IPS-20b (cell line): Measurements from ENCODE around the gene PKMYT1.

ENCODE experiments used
- H3K27ac ChIP-seq: one replicate; pipeline ENCODE4 v1.5.1; 2013; ENCODE audit warnings: low read length
- H3K27me3 ChIP-seq: 2 replicates; pipeline ENCODE4 v1.6.1; 2013; ENCODE audit warnings: mild to moderate bottlenecking, low read length, inconsistent platforms; ENCODE audit not compliant: insufficient read depth
- H3K36me3 ChIP-seq: 2 replicates; pipeline ENCODE4 v1.6.1; 2013; ENCODE audit warnings: low read depth, mild to moderate bottlenecking, inconsistent platforms, low read length, moderate library complexity; ENCODE audit not compliant: insufficient read depth
- H3K4me1 ChIP-seq: 2 replicates; pipeline ENCODE4 v1.6.1; 2013; ENCODE audit warnings: mild to moderate bottlenecking, control low read depth, inconsistent platforms, low read length, moderate library complexity; ENCODE audit not compliant: insufficient read depth
- H3K4me3 ChIP-seq: 2 replicates; pipeline ENCODE4 v1.5.1; 2013; ENCODE audit warnings: mild to moderate bottlenecking, low read length, inconsistent platforms
- H3K9ac ChIP-seq: 2 replicates; pipeline ENCODE4 v1.6.1; 2013; ENCODE audit warnings: low read depth, mild to moderate bottlenecking, inconsistent platforms, low read length, moderate library complexity
- H3K9me3 ChIP-seq: 2 replicates; pipeline ENCODE4 v1.6.1; 2013; ENCODE audit warnings: mild to moderate bottlenecking, low read depth, low read length, inconsistent platforms; ENCODE audit not compliant: insufficient read depth

Gene PKMYT1

GRCh38 chr16:2976201-2976600 lies 4.0 kb downstream of the PKMYT1 start:
- H3K4me1 ChIP-seq = peaks cover 3% of the 10 kb centered on the region; the same call in 1 of the 2 replicates
- H3K36me3 ChIP-seq = peaks cover 65% of the 10 kb centered on the region
- H3K9ac ChIP-seq = no peak overlapping the region
- no peak overlapping the region for H3K27ac ChIP-seq
- H3K4me3 ChIP-seq = no peak overlapping the region
- no peaks in the 10 kb centered on the region for H3K9me3 ChIP-seq
- no peaks in the 10 kb centered on the region for H3K27me3 ChIP-seq

GRCh38 chr16:2975161-2975795 lies 5.0 kb downstream of the PKMYT1 start:
- H3K27me3 ChIP-seq = no peaks in the 10 kb centered on the region; the same call in 1 of the 2 replicates
- H3K4me3 ChIP-seq = no peak overlapping the region
- no peaks in the 10 kb centered on the region for H3K4me1 ChIP-seq
- H3K9me3 ChIP-seq = no peaks in the 10 kb centered on the region
- H3K27ac ChIP-seq = no peak overlapping the region
- no peak overlapping the region for H3K9ac ChIP-seq
- peaks cover 65% of the 10 kb centered on the region for H3K36me3 ChIP-seq

GRCh38 chr16:2974319-2975056 lies 5.8 kb downstream of the PKMYT1 start:
- Histone ChIP-seq H3K36me3 (peaks cover 65% of the 10 kb centered on the region), H3K4me1 (no peaks in the 10 kb centered on the region), H3K27me3 (no peaks in the 10 kb centered on the region; the same call in 1 of the 2 replicates), H3K9ac (no peak overlapping the region), H3K9me3 (no peaks in the 10 kb centered on the region), H3K4me3 (no peak overlapping the region), H3K27ac (no peak overlapping the region)

GRCh38 chr16:2973605-2974318 lies 6.5 kb downstream of the PKMYT1 start:
- no peak overlapping the region for H3K9ac ChIP-seq
- no peak overlapping the region for H3K27ac ChIP-seq
- H3K9me3 ChIP-seq = no peaks in the 10 kb centered on the region
- peaks cover 1% of the 10 kb centered on the region for H3K27me3 ChIP-seq
- H3K4me1 ChIP-seq = no peaks in the 10 kb centered on the region
- H3K36me3 ChIP-seq = peaks cover 65% of the 10 kb centered on the region
- H3K4me3 ChIP-seq = no peak overlapping the region

- H3K36me3 ChIP-seq = peaks cover 63% of the 10 kb centered on the region
- no peaks in the 10 kb centered on the region for H3K9me3 ChIP-seq
- H3K4me3 ChIP-seq = no peak overlapping the region
- peaks cover 8% of the 10 kb centered on the region for H3K27me3 ChIP-seq
- H3K27ac ChIP-seq = no peak overlapping the region
- peaks cover 3% of the 10 kb centered on the region; the same call in 1 of the 2 replicates for H3K4me1 ChIP-seq
- H3K9ac ChIP-seq = no peak overlapping the region
Measured at GRCh38 chr16:2973093-2973492, 7.2 kb downstream of the PKMYT1 start.

GRCh38 chr16:2971985-2972784 lies 8.1 kb downstream of the PKMYT1 start:
- H3K4me1 ChIP-seq = peaks cover 3% of the 10 kb centered on the region; the same call in 1 of the 2 replicates
- H3K27me3 ChIP-seq = peaks cover 17% of the 10 kb centered on the region
- no peaks in the 10 kb centered on the region for H3K9me3 ChIP-seq
- no peak overlapping the region for H3K9ac ChIP-seq
- peaks cover 54% of the 10 kb centered on the region for H3K36me3 ChIP-seq
- no peak overlapping the region for H3K4me3 ChIP-seq
- no peak overlapping the region for H3K27ac ChIP-seq

GRCh38 chr16:2971134-2971984 lies 8.9 kb downstream of the PKMYT1 start:
- Histone ChIP-seq H3K9me3 (no peaks in the 10 kb centered on the region), H3K9ac (no peak overlapping the region), H3K27me3 (peaks cover 25% of the 10 kb centered on the region), H3K36me3 (peaks cover 46% of the 10 kb centered on the region), H3K4me1 (peaks cover 3% of the 10 kb centered on the region; the same call in 1 of the 2 replicates), H3K4me3 (no peak overlapping the region), H3K27ac (no peak overlapping the region)

- H3K36me3 ChIP-seq = peaks cover 38% of the 10 kb centered on the region
- no peak overlapping the region for H3K27ac ChIP-seq
- peaks cover 3% of the 10 kb centered on the region; the same call in 1 of the 2 replicates for H3K4me1 ChIP-seq
- peak overlapping the region; percentile 37; the same call in 1 of the 2 replicates for H3K9ac ChIP-seq
- no peaks in the 10 kb centered on the region for H3K9me3 ChIP-seq
- peaks cover 33% of the 10 kb centered on the region for H3K27me3 ChIP-seq
- H3K4me3 ChIP-seq = peak overlapping the region; percentile 79
Measured at GRCh38 chr16:2970563-2970962, 9.7 kb downstream of the PKMYT1 start.

- H3K27ac ChIP-seq = no peak overlapping the region
- H3K9ac ChIP-seq = peak overlapping the region; percentile 76
- peaks cover 3% of the 10 kb centered on the region; the same call in 1 of the 2 replicates for H3K4me1 ChIP-seq
- peaks cover 31% of the 10 kb centered on the region for H3K36me3 ChIP-seq
- peak overlapping the region; percentile 79 for H3K4me3 ChIP-seq
- H3K27me3 ChIP-seq = peaks cover 39% of the 10 kb centered on the region
- no peaks in the 10 kb centered on the region for H3K9me3 ChIP-seq
Measured at GRCh38 chr16:2969545-2970521, 10.4 kb downstream of the PKMYT1 start.
